OCI-LY3 (cell line): Measurements from ENCODE around the gene ATG4B.

Experiments
- H2AFZ ChIP-seq: fragments of 200-600, 300-600 bp; shearing (Covaris generic); 2 replicates; pipeline ENCODE4 v1.6.0; 2014; ENCODE audit warnings: antibody characterized with exemption, low read depth, low read length
- H3K27ac ChIP-seq: fragments of 200-600, 300-600 bp; sonication (generic); 2 replicates; pipeline ENCODE4 v1.5.1; 2014; ENCODE audit warnings: mild to moderate bottlenecking, low read length, moderate library complexity, mixed read lengths
- H3K27me3 ChIP-seq: fragments of 200-600, 300-600 bp; sonication (generic); 2 replicates; pipeline ENCODE4 v1.6.1; 2014; ENCODE audit warnings: low read depth, low read length, mixed read lengths
- H3K36me3 ChIP-seq: fragments of 200-600, 300-600 bp; sonication (generic); replicated peaks from 2 replicates; pipeline ENCODE3; 2014; ENCODE audit warnings: low read depth, low read length, mixed read lengths
- H3K4me1 ChIP-seq: fragments of 300-600, 200-600 bp; sonication (generic); 2 replicates; pipeline ENCODE4 v1.6.1; 2014; ENCODE audit warnings: low read length, mixed read lengths
- H3K4me2 ChIP-seq: fragments of 200-600, 300-600 bp; sonication (generic); 2 replicates; pipeline ENCODE4 v1.6.1; 2014; ENCODE audit warnings: low read length, mixed read lengths
- H3K4me3 ChIP-seq: fragments of 300-600, 200-600 bp; sonication (generic); 2 replicates; pipeline ENCODE4 v1.5.1; 2014; ENCODE audit warnings: antibody characterized with exemption, mild to moderate bottlenecking, low read length, moderate library complexity
- H3K79me2 ChIP-seq: fragments of 300-600, 200-600 bp; shearing (Covaris generic); 2 replicates; pipeline ENCODE4 v1.6.1; 2014; ENCODE audit warnings: mild to moderate bottlenecking, low read length, mixed read lengths
- H3K9ac ChIP-seq: fragments of 300-600, 200-600 bp; shearing (Covaris generic); 2 replicates; pipeline ENCODE4 v1.6.0; 2014; ENCODE audit warnings: mild to moderate bottlenecking, low read length, moderate library complexity
- H3K9me3 ChIP-seq: fragments of 200-600, 300-600 bp; shearing (Covaris generic); 2 replicates; pipeline ENCODE4 v1.6.1; 2014; ENCODE audit warnings: low read length, mixed read lengths; ENCODE audit not compliant: insufficient read depth
- H4K20me1 ChIP-seq: fragments of 200-600, 300-600 bp; sonication (generic); 2 replicates; pipeline ENCODE4 v1.6.1; 2016; ENCODE audit warnings: low read length, mixed read lengths; ENCODE audit not compliant: insufficient read depth
- CTCF ChIP-seq: fragments of 200-600, 300-600 bp; sonication (generic); IDR thresholded peaks from 2 replicates; pipeline ENCODE4 v1.5.1; 2014; ENCODE audit warnings: antibody characterized with exemption, low read length, low read depth
- EZH2phosphoT487 ChIP-seq: fragments of 200-600 bp; shearing (Covaris generic); IDR thresholded peaks from 2 replicates; pipeline ENCODE4 v1.6.1; 2018; ENCODE audit warnings: antibody characterized with exemption, mixed run types, low read depth

The ATG4B gene

GRCh38 chr2:241640165-241640795 is 2.8 kb downstream of the ATG4B start:
- TF ChIP-seq CTCF (no peak), EZH2phosphoT487 (no peak)

GRCh38 chr2:241641631-241642030 is 4.1 kb downstream of the ATG4B start:
- no peak for TF ChIP-seq EZH2phosphoT487
- no peak for TF ChIP-seq CTCF
- H3K36me3 ChIP-seq, result peaks cover 19% of the 10 kb centered on the region
- no peaks in the 10 kb centered on the region for H3K9me3 ChIP-seq
- H3K79me2 ChIP-seq, result peaks cover 78% of the 10 kb centered on the region
- H3K4me3 ChIP-seq, result no peak overlapping the region
- H2AFZ ChIP-seq, result no peak overlapping the region
- H3K4me1 ChIP-seq, result peaks cover 7% of the 10 kb centered on the region
- H4K20me1 ChIP-seq, result no peaks in the 10 kb centered on the region
- no peak overlapping the region for H3K4me2 ChIP-seq
- H3K27ac ChIP-seq, result no peak overlapping the region
- H3K27me3 ChIP-seq, result no peaks in the 10 kb centered on the region
- H3K9ac ChIP-seq, result no peak overlapping the region

More at GRCh38 chr2:241640165-241640795, 2.8 kb downstream of the ATG4B start:
- Histone ChIP-seq H4K20me1 (no peaks in the 10 kb centered on the region), H3K79me2 (peaks cover 78% of the 10 kb centered on the region), H3K4me1 (peaks cover 13% of the 10 kb centered on the region), H3K9me3 (no peaks in the 10 kb centered on the region), H3K9ac (no peak overlapping the region), H3K4me2 (no peak overlapping the region), H3K27me3 (no peaks in the 10 kb centered on the region), H3K27ac (no peak overlapping the region), H3K36me3 (peaks cover 19% of the 10 kb centered on the region), H3K4me3 (no peak overlapping the region), H2AFZ (no peak overlapping the region)

GRCh38 chr2:241645056-241645914 is 7.8 kb downstream of the ATG4B start:
- Histone ChIP-seq H3K27ac (no peak overlapping the region), H2AFZ (no peak overlapping the region), H3K4me3 (no peak overlapping the region), H3K4me1 (no peaks in the 10 kb centered on the region), H3K79me2 (peaks cover 73% of the 10 kb centered on the region), H3K9ac (no peak overlapping the region), H3K36me3 (peaks cover 2% of the 10 kb centered on the region), H3K9me3 (no peaks in the 10 kb centered on the region), H3K27me3 (no peaks in the 10 kb centered on the region), H4K20me1 (peaks cover 6% of the 10 kb centered on the region), H3K4me2 (no peak overlapping the region)
- TF ChIP-seq EZH2phosphoT487, result no peak
- no peak for TF ChIP-seq CTCF

- H3K36me3 ChIP-seq, result no peaks in the 10 kb centered on the region
- no peak overlapping the region for H3K4me3 ChIP-seq
- H3K9me3 ChIP-seq, result no peaks in the 10 kb centered on the region
- H3K27ac ChIP-seq, result no peak overlapping the region
- no peaks in the 10 kb centered on the region for H3K4me1 ChIP-seq
- peaks cover 66% of the 10 kb centered on the region for H3K79me2 ChIP-seq
- TF ChIP-seq EZH2phosphoT487 (no peak), CTCF (no peak)
- H3K27me3 ChIP-seq, result no peaks in the 10 kb centered on the region
- H3K9ac ChIP-seq, result no peak overlapping the region
- H4K20me1 ChIP-seq, result peaks cover 6% of the 10 kb centered on the region
- H3K4me2 ChIP-seq, result no peak overlapping the region
- no peak overlapping the region for H2AFZ ChIP-seq
These were observed 8.6 kb downstream of the ATG4B start for GRCh38 chr2:241645915-241646645.
